GM20431 (cell line): ENCODE results near the gene CRYBA2.

Experiments
- in situ Hi-C: fragments of 300-500 bp; cut with MseI, MboI; formaldehyde crosslinking; loops from one replicate; pipeline ENCODE4 v1.15.0; 2020; ENCODE audit warnings: low sequenced_read_pairs; ENCODE audit not compliant: unreplicated experiment

The CRYBA2 gene

GRCh38 chr2:218960309-218961165, 32.7 kb downstream of the CRYBA2 start:
- in situ Hi-C loops, result no loop called here

GRCh38 chr2:218959761-218960308, 33.4 kb downstream of the CRYBA2 start:
- in situ Hi-C loops, result no loop called here

DNA sequence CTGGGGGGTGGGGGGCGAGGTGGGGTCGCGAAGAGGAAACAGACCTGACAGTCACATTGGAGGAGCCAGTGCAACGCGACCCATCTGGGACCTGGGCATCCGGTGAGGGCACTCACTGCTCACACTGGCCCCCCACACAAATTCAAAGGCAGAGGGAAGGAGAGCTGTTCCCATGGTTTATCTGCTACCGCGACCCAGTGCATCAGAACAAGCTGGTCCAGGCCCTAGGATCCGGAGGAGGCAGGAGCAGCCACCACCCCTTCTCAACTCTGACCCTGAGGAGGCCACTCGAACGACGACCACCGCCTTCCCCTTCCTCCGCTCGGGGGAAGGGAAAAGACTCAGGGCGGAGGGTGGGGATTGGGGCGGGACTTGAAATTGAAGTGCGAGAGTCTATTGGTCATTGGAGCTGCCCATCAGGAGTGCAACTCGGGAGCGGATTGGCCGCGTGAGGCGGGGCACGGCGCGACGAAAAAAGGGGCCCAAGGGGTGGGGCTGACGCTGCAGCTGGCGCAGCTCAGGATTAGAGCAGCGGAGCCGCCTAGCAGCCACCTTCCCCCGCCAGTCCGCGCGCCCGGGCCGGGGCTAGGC, 34.0 kb downstream of the CRYBA2 start, which contains the start of gene CDK5R2:
Gene CDK5R2, plus strand, starts transcription at position 526 of the 591 bp plus-strand sequence. CDS start 155 bp downstream, outside the sequence.
- in situ Hi-C loops, result no loop called here

GRCh38 chr2:218958276-218958675, 34.9 kb downstream of the CRYBA2 start:
- in situ Hi-C loops, result no loop called here

GRCh38 chr2:218957671-218958070, 35.6 kb downstream of the CRYBA2 start:
- in situ Hi-C loops, result no loop called here

- in situ Hi-C loops, result no loop called here
Observed at GRCh38 chr2:218956039-218956438, 37.2 kb downstream of the CRYBA2 start.

DNA sequence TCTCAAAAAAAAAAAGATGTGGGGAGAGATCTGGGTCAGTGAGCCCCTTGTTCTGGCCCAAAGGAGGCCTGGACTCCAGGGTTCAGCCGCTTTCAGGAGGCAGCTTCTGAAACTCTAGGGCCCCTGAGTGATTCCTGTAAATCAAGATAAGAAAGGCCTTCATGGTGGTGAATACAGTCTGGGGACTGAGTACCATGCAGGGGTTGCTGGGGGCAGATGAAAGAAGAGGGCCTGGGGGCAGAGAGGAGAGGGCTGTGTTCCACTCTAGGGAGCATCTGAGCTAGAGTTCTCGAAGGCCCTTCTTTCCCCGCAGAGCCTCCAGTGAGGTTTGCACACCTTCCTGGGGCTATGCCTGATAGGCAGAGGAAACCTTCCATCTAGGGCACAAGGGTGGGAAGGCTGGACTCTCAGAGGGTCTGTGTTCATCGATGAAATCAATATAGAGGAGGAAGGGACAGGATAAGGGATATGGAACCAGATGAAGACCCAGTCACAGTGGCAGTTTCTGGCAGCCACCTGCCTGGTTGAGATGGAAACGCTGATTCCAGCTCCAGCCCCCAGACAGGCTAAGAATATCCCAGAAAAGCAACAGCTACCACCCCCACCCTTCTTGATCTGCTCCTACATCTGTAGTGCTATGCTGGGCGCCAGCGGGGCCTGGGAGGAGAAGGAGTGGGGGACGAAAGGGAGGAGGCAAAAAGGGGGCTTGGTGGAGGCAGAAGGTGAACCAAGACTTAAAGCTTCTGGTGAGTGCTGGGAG, 38.5 kb downstream of the CRYBA2 start:
- in situ Hi-C loops, result no loop called here

DNA sequence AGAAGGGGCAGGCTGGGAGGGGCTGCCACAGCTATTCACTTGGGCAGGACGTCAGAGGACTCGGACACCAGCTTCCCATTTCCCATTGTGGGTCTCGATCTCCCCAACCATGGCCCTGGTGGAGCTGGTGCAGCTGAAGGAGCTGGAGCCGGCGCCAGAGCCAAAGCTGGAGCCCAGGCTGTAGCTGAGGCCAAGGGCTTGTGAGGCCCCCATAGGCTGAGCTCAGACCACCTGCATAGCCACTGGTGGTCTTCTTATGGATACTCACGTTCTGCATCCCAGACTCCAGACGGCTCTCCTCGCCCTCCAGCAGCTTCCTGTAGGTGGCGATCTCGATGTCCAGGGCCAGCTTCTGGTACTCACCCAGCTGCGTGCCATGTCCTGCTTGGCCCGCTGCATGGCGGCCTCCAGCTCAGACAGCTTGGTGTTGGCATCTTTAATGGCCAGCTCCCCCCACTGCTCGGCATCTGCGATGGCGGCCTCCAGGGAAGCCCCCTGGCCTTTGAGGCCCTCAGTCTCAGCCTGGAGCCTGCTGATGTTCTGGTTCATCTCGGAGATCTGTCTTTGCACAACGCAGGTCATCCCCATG, 39.8 kb downstream of the CRYBA2 start:
- in situ Hi-C loops, result no loop called here

DNA sequence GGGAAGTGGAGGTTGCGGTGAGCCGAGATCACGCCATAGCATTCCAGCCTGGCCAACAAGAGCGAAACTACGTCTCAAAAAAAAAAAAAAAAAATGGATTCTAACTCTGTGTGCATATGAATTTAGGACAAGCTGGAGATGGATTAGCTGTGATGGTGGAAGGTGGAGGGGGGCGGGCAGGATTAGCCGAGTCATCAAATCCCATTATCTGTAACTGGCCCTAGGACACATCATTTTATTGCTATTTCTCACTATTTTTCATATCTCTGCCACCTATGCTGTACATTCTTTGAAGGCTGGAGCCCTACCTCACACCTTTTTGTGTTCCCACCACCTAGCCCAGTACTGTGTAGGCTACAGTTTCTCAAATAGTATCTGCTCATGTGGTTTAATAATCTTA, 41.1 kb downstream of the CRYBA2 start:
- in situ Hi-C loops, result no loop called here

- in situ Hi-C loops, result no loop called here
Observed at GRCh38 chr2:218946621-218947020, 46.6 kb downstream of the CRYBA2 start.

DNA sequence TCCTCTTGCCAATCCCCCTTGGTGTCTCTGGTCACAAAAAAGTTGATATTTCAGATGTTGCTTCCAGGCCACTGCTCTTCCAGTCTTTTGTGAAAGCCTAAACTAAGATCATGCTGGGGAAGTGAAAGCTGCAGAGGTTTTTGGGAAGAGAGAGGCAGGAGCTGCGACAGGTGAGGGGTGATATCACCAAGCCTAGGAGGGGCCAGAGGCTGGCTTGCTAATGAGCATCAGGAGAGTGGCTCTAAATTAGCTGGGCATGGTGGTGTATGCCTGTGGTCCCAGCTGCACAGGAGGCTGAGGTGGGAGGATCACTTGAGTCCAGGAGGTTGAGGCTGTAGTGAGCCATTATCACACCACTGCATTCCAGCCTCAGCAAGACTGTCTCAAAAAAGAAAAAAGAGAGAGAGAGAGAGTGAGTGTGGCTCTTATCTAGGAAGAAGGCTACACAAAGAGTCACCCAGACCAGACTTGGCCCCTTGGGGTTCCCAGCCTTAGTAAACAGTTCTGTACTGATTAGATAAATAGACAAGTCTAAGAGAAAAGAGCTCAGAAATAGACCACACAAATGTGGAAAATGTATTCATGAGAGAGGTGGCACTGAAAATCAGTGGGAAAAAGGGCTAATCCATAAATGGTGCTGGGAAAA, 48.3 kb downstream of the CRYBA2 start:
- in situ Hi-C loops, result no loop called here
